ENCODE results near the gene CGAS.

DNA sequence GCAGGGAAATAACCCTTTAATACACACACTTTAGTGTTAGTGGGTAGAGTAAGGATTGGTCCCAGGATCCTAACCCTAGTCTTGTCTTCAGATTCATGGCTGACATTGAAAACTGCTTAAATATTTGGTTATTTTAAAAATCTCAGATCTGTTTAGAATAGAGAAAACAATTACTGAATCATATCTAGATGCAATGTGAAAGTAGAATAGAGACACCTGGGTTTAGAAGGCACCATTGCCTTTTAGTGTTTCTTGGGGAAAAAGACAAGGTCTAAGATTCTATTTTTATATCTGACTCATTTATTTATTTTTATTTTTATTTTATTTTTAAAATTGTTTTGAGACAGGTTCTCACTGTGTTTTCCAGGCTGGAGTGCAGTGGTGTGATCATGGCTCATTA, 51.4 kb downstream of the CGAS start:
- TF ChIP-seq, protein P1, sequence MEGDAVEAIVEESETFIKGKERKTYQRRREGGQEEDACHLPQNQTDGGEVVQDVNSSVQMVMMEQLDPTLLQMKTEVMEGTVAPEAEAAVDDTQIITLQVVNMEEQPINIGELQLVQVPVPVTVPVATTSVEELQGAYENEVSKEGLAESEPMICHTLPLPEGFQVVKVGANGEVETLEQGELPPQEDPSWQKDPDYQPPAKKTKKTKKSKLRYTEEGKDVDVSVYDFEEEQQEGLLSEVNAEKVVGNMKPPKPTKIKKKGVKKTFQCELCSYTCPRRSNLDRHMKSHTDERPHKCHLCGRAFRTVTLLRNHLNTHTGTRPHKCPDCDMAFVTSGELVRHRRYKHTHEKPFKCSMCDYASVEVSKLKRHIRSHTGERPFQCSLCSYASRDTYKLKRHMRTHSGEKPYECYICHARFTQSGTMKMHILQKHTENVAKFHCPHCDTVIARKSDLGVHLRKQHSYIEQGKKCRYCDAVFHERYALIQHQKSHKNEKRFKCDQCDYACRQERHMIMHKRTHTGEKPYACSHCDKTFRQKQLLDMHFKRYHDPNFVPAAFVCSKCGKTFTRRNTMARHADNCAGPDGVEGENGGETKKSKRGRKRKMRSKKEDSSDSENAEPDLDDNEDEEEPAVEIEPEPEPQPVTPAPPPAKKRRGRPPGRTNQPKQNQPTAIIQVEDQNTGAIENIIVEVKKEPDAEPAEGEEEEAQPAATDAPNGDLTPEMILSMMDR (IDR thresholded peaks at IDR 0.05) = no peak
- no peak for TF ChIP-seq POLR2A (IDR thresholded peaks at IDR 0.05)

All from esophagus squamous epithelium (tissue), 4 donors.